Adipocyte (in vitro differentiated cells): ENCODE data around the gene RNU6-7.

ENCODE experiments used
- DNase-seq: peaks from one replicate; pipeline ENCODE4 v3.0.0-alpha.2; 2015; ENCODE audit warnings: low read depth
- H3K27me3 ChIP-seq: replicated peaks from 2 replicates; pipeline ENCODE4 v1.7.0; 2013; ENCODE audit warnings: mild to moderate bottlenecking, low read length, moderate library complexity; ENCODE audit not compliant: control insufficient read depth, insufficient read depth
- H3K36me3 ChIP-seq: 2 replicates; pipeline ENCODE4 v1.7.0; 2013; ENCODE audit warnings: low read length, mild to moderate bottlenecking, moderate library complexity; ENCODE audit not compliant: control insufficient read depth, insufficient read depth, severe bottlenecking
- H3K4me1 ChIP-seq: 2 replicates; pipeline ENCODE4 v1.7.0; 2013; ENCODE audit warnings: mild to moderate bottlenecking, low read length, moderate library complexity; ENCODE audit not compliant: control insufficient read depth, insufficient read depth
- H3K4me3 ChIP-seq: 2 replicates; pipeline ENCODE4 v1.7.0; 2013; ENCODE audit warnings: mild to moderate bottlenecking, low read length, moderate library complexity
- H3K9ac ChIP-seq: 2 replicates; pipeline ENCODE4 v1.7.0; 2013; ENCODE audit warnings: mild to moderate bottlenecking, low read length, moderate library complexity
- H3K9me3 ChIP-seq: 2 replicates; pipeline ENCODE4 v1.7.0; 2013; ENCODE audit warnings: mild to moderate bottlenecking, low read length, moderate library complexity; ENCODE audit not compliant: control insufficient read depth

RNU6-7 gene

DNA sequence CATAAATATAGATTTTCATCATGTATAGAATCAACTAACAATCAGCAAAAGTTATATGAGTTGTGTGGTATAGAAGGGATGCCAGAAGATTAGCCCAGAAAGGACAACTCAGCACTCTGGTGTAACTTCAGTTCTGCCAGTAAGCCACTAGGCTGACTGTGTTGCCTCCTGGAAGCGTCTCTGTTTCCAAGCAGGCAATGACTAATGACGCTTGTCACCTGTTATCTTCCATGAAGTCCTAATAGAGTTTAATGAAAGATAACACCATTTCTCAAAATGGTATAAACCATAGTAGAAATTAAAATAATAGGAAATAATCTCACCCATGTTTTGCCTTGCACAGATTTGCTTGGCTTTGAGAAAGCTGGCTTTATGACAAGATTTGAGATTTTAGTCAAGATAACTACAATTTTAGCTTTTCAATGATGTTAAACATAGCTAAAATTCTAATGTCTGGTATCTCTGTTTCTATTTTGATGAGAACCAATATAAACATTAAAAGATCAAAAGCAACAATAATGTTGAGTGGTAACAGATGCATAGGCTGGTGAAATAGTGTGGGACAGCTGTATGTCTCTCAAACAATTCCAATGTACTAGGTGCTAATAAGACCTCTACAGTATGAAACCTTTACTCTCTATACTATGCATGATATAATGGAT lies 9.0 kb upstream of the RNU6-7 start:
- Histone ChIP-seq H3K36me3 (no peaks in the 10 kb centered on the region), H3K4me1 (no peaks in the 10 kb centered on the region), H3K4me3 (no peak overlapping the region), H3K9me3 (no peaks in the 10 kb centered on the region), H3K27me3 (no peaks in the 10 kb centered on the region), H3K9ac (no peak overlapping the region)
- DNase-seq: no peak

- H3K9me3 ChIP-seq: no peaks in the 10 kb centered on the region
Measured at GRCh38 chr14:32193532-32193931, 8.3 kb upstream of the RNU6-7 start.

DNA sequence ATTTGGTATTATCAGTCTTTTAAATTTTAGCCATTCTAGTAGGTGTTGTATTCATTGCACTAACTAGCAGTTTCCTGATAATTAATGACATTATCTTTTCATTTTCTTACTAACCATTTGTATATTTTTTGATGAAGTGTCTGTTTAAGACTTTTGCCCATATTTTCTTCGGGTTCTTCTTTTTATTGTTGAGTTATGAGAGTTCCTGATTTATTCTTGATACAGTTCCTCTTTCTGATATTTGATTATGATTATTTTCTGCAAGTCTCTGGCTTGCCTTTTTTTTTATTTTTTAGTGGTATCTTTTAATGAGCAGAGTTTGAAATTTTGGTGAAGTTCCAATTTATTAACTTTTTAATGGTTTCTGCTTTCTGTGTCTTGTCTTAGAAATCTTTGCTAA lies 6.2 kb upstream of the RNU6-7 start:
- Histone ChIP-seq H3K36me3 (no peaks in the 10 kb centered on the region), H3K9ac (no peak overlapping the region), H3K27me3 (no peaks in the 10 kb centered on the region), H3K9me3 (no peaks in the 10 kb centered on the region), H3K4me1 (no peaks in the 10 kb centered on the region), H3K4me3 (no peak overlapping the region)
- DNase-seq: no peak

More at GRCh38 chr14:32193532-32193931, 8.3 kb upstream of the RNU6-7 start:
- H3K27me3 ChIP-seq: no peaks in the 10 kb centered on the region
- H3K4me3 ChIP-seq: no peak overlapping the region
- H3K36me3 ChIP-seq: no peaks in the 10 kb centered on the region
- no peak for DNase-seq
- no peaks in the 10 kb centered on the region for H3K4me1 ChIP-seq
- H3K9ac ChIP-seq: no peak overlapping the region

DNA sequence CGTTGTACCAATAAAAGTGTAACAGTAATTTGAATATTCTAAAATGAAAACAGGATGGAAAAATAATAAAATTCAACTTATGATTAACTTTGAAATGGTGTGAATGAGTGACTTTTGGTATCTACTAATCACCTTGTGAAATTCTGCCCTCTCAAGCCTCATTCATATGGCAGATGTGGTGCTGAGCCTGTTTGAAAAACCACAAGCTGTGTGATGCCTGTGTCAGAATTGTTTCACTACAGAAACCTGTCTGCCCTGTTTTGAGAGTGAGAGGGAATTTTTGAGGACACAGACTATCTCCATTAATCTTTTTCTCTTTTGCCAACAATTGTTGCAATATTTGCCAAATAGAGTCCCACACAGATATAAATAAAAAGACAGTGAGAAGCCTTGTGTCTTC lies 3.9 kb upstream of the RNU6-7 start:
- H3K4me1 ChIP-seq: peaks cover 16% of the 10 kb centered on the region
- no peaks in the 10 kb centered on the region for H3K9me3 ChIP-seq
- DNase-seq: no peak
- H3K9ac ChIP-seq: no peak overlapping the region
- H3K36me3 ChIP-seq: no peaks in the 10 kb centered on the region
- no peak overlapping the region for H3K4me3 ChIP-seq
- H3K27me3 ChIP-seq: no peaks in the 10 kb centered on the region

DNA sequence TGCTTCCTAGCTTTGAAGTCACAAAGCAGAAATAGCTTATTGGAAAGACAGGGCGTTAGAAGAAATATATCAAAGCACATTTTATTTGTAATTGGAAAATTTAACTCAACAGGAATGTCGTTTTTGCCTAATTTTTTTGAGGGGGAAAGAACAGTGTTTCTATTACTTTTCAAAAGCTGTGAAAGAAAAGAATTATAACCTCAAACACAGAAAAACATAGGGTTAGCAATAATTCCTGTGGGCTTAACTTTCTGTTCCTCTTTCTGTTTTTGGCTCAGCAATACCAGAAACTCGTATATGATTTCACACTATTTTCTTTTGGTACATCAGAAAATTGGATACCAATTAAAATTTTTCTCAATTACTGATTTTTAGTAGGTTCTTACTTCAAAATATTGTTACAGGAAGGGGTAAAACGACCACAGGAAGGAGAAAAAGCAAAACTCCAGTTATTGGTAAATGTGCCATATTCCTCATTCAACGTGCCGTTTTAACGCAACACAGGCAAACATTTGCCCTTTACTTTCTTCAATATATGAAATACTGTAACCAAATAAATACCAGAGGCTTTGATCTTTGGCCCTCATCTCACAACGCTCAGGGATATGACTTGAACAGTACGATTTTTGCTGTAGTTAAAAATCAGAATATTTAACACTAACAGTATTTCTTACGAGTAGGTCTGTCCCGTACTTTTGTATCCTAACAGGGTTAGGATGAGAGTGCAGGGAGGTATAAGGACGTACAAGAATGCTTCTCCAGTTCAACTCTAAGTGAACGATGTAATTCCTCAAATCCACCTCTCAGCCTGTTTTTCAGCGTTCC lies 1.3 kb upstream of the RNU6-7 start:
- Histone ChIP-seq H3K4me1 (peaks cover 16% of the 10 kb centered on the region), H3K27me3 (peaks cover 6% of the 10 kb centered on the region), H3K4me3 (peak overlapping the region; percentile 88), H3K9ac (no peak overlapping the region), H3K9me3 (no peaks in the 10 kb centered on the region), H3K36me3 (no peaks in the 10 kb centered on the region)
- no peak for DNase-seq

DNA sequence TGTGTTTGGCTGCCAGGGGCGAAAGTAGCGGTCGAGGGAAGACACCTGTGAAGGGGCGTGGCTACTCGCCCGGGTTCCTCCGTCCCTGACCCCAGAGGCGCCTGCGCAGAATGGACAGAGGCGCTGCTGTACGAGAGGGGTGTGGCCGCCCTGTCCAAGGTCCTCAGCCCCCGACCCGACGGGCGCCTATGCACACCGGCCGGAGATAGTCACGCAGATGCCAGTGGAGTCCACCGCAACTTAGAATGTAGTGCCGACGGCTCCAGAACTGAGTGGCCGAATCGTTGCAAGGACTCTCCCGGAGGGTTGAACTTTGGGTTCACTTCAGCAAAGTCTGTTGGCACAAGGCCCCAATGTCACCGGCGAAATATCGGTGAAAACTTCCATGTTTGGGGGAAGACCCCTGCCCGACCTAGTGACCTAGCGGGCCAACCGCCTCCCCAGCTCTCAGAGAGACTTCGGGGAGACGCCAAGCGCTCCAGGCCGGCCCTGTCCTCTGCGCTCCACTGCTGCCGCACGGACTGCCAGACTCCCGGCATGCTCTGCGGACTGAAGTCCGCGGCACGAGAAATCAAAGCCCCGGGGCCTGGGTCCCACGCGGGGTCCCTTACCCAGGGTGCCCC lies 541 bp upstream of the RNU6-7 start:
- H3K4me1 ChIP-seq: peaks cover 16% of the 10 kb centered on the region
- H3K36me3 ChIP-seq: no peaks in the 10 kb centered on the region
- peak overlapping the region; percentile 72 for H3K9ac ChIP-seq
- peaks cover 9% of the 10 kb centered on the region for H3K27me3 ChIP-seq
- peak; percentile 72 for DNase-seq
- H3K9me3 ChIP-seq: no peaks in the 10 kb centered on the region
- peak overlapping the region; percentile 88 for H3K4me3 ChIP-seq

DNA sequence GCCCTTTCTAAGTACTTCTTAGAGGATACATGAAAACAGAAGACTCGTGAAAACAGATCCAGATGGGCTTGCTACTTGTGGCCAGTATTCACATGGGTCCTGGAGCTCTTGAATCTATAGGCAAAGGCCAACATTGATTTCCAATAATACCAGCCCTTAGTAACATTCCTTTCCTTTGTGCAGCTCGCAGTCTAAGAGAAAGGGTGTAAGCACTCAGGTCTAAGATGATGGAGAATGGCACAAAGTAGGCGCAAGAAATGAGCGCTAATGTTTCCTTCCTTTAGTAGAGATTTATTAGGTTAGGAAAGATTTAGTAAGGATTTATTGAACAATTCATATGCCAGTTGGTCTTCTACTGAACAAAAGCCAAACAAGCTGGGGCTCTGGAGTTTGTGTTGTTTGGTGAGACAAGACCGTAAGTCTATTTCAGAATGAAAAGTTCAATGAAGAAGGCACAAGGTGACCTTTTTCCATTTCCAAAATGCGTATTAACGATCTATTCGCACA lies 699 bp downstream of the RNU6-7 start:
- Histone ChIP-seq H3K9ac (no peak overlapping the region), H3K4me3 (peak overlapping the region; percentile 88), H3K4me1 (peaks cover 16% of the 10 kb centered on the region), H3K36me3 (no peaks in the 10 kb centered on the region), H3K9me3 (no peaks in the 10 kb centered on the region), H3K27me3 (peaks cover 16% of the 10 kb centered on the region)
- no peak for DNase-seq

GRCh38 chr14:32202998-32203882 lies 1.4 kb downstream of the RNU6-7 start, which contains the start of gene RNU6-8:
RNU6-8 (minus strand) TSS chr14:32203269.
- peak within 1 kb of the TSS; percentile 84 for H3K9ac ChIP-seq
- no peaks in the 10 kb centered on the region for H3K9me3 ChIP-seq
- DNase-seq: peak; percentile 84
- no peaks in the 10 kb centered on the region for H3K36me3 ChIP-seq
- peaks cover 18% of the 10 kb centered on the region for H3K27me3 ChIP-seq
- peaks cover 16% of the 10 kb centered on the region for H3K4me1 ChIP-seq
- peak within 1 kb of the TSS; percentile 88 for H3K4me3 ChIP-seq

DNA sequence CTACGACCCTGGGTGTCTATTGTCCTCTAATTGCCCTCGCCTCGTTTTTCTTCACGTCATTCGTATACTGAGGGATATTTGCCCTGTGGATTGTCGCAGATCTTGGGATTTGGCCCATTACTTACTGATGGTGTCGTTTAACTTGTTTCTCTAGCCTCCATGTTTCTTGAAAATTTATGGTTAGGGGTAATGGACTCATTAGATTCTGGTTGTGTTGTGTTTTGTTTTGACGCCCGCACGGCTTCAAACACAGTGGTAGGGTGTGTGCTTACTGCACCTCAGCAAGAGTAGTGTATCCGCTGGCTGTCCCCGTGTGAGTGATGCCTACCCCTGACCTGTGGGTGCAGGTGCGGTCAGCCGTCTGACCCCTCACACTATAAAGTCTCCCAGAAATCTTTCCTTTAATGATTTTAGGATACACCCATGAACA lies 2.1 kb downstream of the RNU6-7 start:
- Histone ChIP-seq H3K9ac (peak overlapping the region; percentile 84), H3K4me1 (peaks cover 16% of the 10 kb centered on the region), H3K36me3 (no peaks in the 10 kb centered on the region), H3K4me3 (peak overlapping the region; percentile 88), H3K27me3 (peaks cover 18% of the 10 kb centered on the region), H3K9me3 (no peaks in the 10 kb centered on the region)
- DNase-seq: peak; percentile 22

- peaks cover 16% of the 10 kb centered on the region for H3K4me1 ChIP-seq
- H3K9me3 ChIP-seq: peaks cover 4% of the 10 kb centered on the region
- H3K9ac ChIP-seq: no peak overlapping the region
- no peak overlapping the region for H3K4me3 ChIP-seq
- no peak for DNase-seq
- no peaks in the 10 kb centered on the region for H3K36me3 ChIP-seq
- peaks cover 18% of the 10 kb centered on the region for H3K27me3 ChIP-seq
Measured at GRCh38 chr14:32205554-32205953, 3.7 kb downstream of the RNU6-7 start.
